ENCODE measurements around the gene BTAF1.

DNA sequence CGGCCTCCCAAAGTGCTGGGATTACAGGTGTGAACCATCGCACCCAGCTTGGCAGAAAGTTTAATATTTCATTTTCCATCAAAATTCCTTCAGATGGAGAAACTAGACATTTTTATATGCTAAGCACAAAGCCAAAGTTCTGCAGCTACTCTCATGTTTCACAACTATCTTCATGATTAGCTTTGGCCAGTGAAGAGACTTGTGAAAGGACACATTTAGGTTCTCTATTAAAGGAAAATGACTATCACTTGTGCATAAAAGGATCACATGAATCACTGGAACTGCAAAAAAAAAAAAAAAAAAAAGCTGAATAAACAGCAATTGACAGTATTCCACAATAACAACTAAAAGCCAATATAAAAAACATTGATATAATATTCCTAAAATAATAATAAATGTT, 30.5 kb upstream of the BTAF1 start:
- TF ChIP-seq, protein P1, sequence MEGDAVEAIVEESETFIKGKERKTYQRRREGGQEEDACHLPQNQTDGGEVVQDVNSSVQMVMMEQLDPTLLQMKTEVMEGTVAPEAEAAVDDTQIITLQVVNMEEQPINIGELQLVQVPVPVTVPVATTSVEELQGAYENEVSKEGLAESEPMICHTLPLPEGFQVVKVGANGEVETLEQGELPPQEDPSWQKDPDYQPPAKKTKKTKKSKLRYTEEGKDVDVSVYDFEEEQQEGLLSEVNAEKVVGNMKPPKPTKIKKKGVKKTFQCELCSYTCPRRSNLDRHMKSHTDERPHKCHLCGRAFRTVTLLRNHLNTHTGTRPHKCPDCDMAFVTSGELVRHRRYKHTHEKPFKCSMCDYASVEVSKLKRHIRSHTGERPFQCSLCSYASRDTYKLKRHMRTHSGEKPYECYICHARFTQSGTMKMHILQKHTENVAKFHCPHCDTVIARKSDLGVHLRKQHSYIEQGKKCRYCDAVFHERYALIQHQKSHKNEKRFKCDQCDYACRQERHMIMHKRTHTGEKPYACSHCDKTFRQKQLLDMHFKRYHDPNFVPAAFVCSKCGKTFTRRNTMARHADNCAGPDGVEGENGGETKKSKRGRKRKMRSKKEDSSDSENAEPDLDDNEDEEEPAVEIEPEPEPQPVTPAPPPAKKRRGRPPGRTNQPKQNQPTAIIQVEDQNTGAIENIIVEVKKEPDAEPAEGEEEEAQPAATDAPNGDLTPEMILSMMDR (IDR thresholded peaks at IDR 0.05; ENCODE audit: insufficient read depth, low read depth, low read length): no peak
- TF ChIP-seq EZH2 (IDR thresholded peaks at IDR 0.05; ENCODE audit: insufficient read depth, low read length): no peak

All from astrocyte (in vitro differentiated cells and primary cell).